Suprapubic skin (tissue), 3 donors: Measurements from ENCODE around the gene XPO6.

ENCODE experiments used
- POLR2AphosphoS5 ChIP-seq, 3 donors: sonication (generic); formaldehyde crosslinking; IDR thresholded peaks; one replicate each; pipeline ENCODE4 v1.6.1; 2017; ENCODE audit warnings: antibody characterized with exemption in 3 of 3
- TF ChIP-seq, protein P1 (sequence below), 2 donors: fragments of 200-600 bp in 1 of 2; fragments of 450-650 bp in 1 of 2; sonication (generic) in 1 of 2; IDR thresholded peaks; one replicate each; pipeline ENCODE4 v1.5.1; 2016 to 2019; ENCODE audit warnings: antibody characterized with exemption in 2 of 2, mild to moderate bottlenecking in 1 of 2, moderate library complexity in 1 of 2

DNA sequence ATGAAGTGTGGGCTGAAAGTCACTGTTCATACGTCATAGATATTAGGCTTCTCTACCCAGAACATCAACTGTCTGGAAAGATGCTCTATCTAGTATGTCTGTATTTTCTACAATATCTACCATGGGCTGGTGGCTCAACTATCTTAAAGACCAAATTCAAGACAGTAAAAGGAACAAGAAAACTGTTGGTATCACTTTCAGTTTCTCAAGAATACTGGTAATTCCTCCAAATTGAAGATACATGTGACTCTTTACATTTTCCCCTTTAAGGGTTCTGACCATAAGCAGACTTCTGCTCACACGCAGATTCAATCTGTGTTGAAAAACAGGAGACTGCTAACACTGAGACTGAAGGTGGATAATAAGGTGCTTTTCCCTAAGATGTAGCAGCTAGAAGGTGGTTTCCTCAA, 24.2 kb downstream of the XPO6 start:
- TF ChIP-seq, protein P1, sequence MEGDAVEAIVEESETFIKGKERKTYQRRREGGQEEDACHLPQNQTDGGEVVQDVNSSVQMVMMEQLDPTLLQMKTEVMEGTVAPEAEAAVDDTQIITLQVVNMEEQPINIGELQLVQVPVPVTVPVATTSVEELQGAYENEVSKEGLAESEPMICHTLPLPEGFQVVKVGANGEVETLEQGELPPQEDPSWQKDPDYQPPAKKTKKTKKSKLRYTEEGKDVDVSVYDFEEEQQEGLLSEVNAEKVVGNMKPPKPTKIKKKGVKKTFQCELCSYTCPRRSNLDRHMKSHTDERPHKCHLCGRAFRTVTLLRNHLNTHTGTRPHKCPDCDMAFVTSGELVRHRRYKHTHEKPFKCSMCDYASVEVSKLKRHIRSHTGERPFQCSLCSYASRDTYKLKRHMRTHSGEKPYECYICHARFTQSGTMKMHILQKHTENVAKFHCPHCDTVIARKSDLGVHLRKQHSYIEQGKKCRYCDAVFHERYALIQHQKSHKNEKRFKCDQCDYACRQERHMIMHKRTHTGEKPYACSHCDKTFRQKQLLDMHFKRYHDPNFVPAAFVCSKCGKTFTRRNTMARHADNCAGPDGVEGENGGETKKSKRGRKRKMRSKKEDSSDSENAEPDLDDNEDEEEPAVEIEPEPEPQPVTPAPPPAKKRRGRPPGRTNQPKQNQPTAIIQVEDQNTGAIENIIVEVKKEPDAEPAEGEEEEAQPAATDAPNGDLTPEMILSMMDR (IDR thresholded peaks at IDR 0.05) = no peak
- no peak for TF ChIP-seq POLR2AphosphoS5 (IDR thresholded peaks at IDR 0.05)
